Chondrocyte (in vitro differentiated cells): ENCODE measurements around the gene OR4P4. TPM values are rescaled to one million over a fixed set of nuclear protein-coding genes. Genes with fewer than 3 reads are reported as not detected.

Source experiments
- DNase-seq: peaks from one replicate; pipeline ENCODE4 v3.0.0; 2021; ENCODE audit warnings: mixed read lengths, low spot score
- H3K27ac Mint-ChIP-seq: one replicate; pipeline ENCODE4 v1.8.0; 2021; ENCODE audit warnings: mild to moderate bottlenecking, moderate library complexity, mixed read lengths; ENCODE audit not compliant: unreplicated experiment
- H3K27me3 Mint-ChIP-seq: 2 replicates; pipeline ENCODE4 v1.8.0; 2021; ENCODE audit warnings: low read depth, mixed read lengths
- H3K36me3 Mint-ChIP-seq: 2 replicates; pipeline ENCODE4 v1.8.0; 2021; ENCODE audit warnings: low read depth, mixed read lengths
- H3K4me1 Mint-ChIP-seq: 2 replicates; pipeline ENCODE4 v1.8.0; 2021; ENCODE audit warnings: low read depth, mild to moderate bottlenecking, mixed read lengths
- H3K4me3 Mint-ChIP-seq: one replicate; pipeline ENCODE4 v1.8.0; 2021; ENCODE audit warnings: mild to moderate bottlenecking, moderate library complexity, mixed read lengths; ENCODE audit not compliant: unreplicated experiment
- H3K9me3 Mint-ChIP-seq: 2 replicates; pipeline ENCODE4 v1.8.0; 2021; ENCODE audit warnings: low read depth, mixed read lengths
- CTCF ChIP-seq: fragments of 200-600 bp; sonication (generic); IDR thresholded peaks from 2 replicates; pipeline ENCODE4 v1.5.0; 2021; ENCODE audit warnings: antibody characterized with exemption, mild to moderate bottlenecking, moderate library complexity
- total RNA-seq: library from RNA; stranded (reverse); gene quantifications from 3 replicates; pipeline ENCODE4 v1.2.1, GENCODE V29; 2021

Gene OR4P4
- total RNA-seq, 1 donor from 2014 or later, result not detected

GRCh38 chr11:55655096-55655495 is 20.2 kb downstream of the OR4P4 start:
- Mint-ChIP-seq H3K27me3 (no peaks in the 10 kb centered on the region), H3K36me3 (no peaks in the 10 kb centered on the region), H3K4me1 (no peaks in the 10 kb centered on the region), H3K9me3 (peaks cover 14% of the 10 kb centered on the region), H3K4me3 (no peak overlapping the region), H3K27ac (no peak overlapping the region)
- no peak for DNase-seq
- no peak for TF ChIP-seq CTCF

GRCh38 chr11:55658031-55658573 is 23.2 kb downstream of the OR4P4 start:
- DNase-seq, result no peak
- Mint-ChIP-seq H3K9me3 (peaks cover 14% of the 10 kb centered on the region), H3K4me3 (no peak overlapping the region), H3K27ac (no peak overlapping the region), H3K36me3 (no peaks in the 10 kb centered on the region), H3K4me1 (no peaks in the 10 kb centered on the region), H3K27me3 (no peaks in the 10 kb centered on the region)
- TF ChIP-seq CTCF, result no peak

GRCh38 chr11:55658608-55659007 is 23.7 kb downstream of the OR4P4 start:
- no peak overlapping the region for H3K4me3 Mint-ChIP-seq
- H3K9me3 Mint-ChIP-seq, result peaks cover 15% of the 10 kb centered on the region
- no peak overlapping the region for H3K27ac Mint-ChIP-seq
- TF ChIP-seq CTCF, result no peak
- H3K27me3 Mint-ChIP-seq, result no peaks in the 10 kb centered on the region
- H3K36me3 Mint-ChIP-seq, result no peaks in the 10 kb centered on the region
- no peak for DNase-seq
- no peaks in the 10 kb centered on the region for H3K4me1 Mint-ChIP-seq

GRCh38 chr11:55661901-55662300 is 27.0 kb downstream of the OR4P4 start, which contains the start of gene OR4C6:
Gene OR4C6 (plus strand): TSS chr11:55662201. CDS start chr11:55665167, 2,966 bp downstream.
- no peak within 1 kb of the TSS for H3K4me3 Mint-ChIP-seq
- DNase-seq, result no peak
- H3K9me3 Mint-ChIP-seq, result peaks cover 23% of the 10 kb centered on the region
- H3K4me1 Mint-ChIP-seq, result no peaks in the 10 kb centered on the region
- no peak within 1 kb of the TSS for H3K27ac Mint-ChIP-seq
- H3K36me3 Mint-ChIP-seq, result no peaks in the 10 kb centered on the region
- TF ChIP-seq CTCF, result no peak
- no peaks in the 10 kb centered on the region for H3K27me3 Mint-ChIP-seq

- no peaks in the 10 kb centered on the region for H3K27me3 Mint-ChIP-seq
- DNase-seq, result no peak
- no peak overlapping the region for H3K27ac Mint-ChIP-seq
- no peak overlapping the region for H3K4me3 Mint-ChIP-seq
- H3K36me3 Mint-ChIP-seq, result no peaks in the 10 kb centered on the region
- no peak for TF ChIP-seq CTCF
- peaks cover 22% of the 10 kb centered on the region for H3K9me3 Mint-ChIP-seq
- no peaks in the 10 kb centered on the region for H3K4me1 Mint-ChIP-seq
These were observed 34.5 kb downstream of the OR4P4 start for GRCh38 chr11:55669376-55669775.
